Hematopoietic multipotent progenitor cell treated with erythropoietin and hydrocortisone succinate and interleukin-3 and kit ligand, for 8 days (in vitro differentiated cells): ENCODE data around the gene SEMA5B.

Experiments used
- DNase-seq: peaks from one replicate; pipeline ENCODE4 v3.0.0-alpha.2; 2015

SEMA5B gene

GRCh38 chr3:122886251-122886650, 141.3 kb downstream of the SEMA5B start:
- DNase-seq = no peak

GRCh38 chr3:122882361-122882947, 145.1 kb downstream of the SEMA5B start:
- no peak for DNase-seq

DNA sequence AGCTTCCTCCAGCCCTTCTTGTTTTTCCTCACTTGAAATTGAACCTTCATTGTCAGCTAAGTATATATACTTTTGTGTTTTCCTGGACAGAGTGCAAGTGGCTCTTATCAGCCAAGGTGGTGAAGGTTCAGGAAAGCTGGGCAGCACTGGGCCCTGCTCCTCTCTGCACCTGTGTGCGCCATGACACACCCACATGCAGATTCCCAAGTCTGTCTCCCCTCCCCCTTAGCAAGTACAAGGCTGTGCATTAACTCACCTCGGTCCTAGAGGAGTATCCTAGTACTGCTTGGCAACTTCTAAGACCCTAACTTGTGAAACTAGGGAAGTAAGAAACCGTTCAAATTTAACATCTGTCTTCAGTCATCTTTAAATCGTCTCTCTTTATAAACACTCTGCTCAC, 146.9 kb downstream of the SEMA5B start:
- DNase-seq = no peak

DNA sequence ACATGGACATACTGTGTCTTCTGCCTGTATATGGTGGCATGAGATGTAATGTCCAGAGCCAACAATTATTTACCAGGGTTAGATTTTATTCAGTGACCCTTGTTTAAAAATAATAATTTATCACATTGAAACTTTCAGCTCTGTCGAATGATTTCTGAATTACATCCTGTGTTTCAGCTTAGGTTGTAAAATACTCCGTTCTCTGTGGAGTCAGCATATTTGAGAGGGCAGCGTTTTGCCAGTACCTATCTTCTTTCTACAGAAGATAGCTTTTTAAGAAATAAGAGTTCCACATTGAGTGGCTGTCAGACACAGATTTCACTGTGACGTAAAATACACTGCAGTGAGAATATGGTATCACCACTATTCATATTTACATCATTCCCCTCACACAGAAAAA, 147.4 kb downstream of the SEMA5B start:
- DNase-seq = no peak

DNA sequence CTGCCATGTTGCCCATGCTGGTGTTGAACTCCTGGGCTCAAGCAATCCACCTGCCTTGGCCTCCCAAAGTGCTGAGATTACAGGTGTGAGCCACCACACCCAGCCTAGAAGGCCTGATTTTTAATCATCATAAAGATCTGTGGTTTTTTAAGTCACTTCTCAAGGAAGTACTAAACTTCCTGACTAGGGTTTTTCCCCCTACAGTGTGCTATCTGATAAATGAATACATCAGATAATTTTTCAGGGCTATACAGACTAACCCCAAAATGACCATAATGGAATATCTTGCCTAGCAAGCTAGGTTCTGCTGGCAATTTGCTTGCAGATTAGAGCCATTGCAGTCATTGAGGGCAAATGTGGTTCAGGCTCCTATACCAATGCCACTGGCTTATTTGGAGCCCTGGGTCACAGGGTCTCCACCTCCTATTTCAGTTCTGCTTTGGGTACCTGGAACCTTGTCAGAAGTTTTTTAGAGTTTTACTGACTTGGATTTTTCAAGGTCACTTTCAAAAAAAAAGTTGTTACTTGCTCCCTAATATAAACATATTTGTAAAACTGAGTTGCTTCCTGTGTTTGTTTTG, 151.9 kb downstream of the SEMA5B start:
- DNase-seq = no peak

DNA sequence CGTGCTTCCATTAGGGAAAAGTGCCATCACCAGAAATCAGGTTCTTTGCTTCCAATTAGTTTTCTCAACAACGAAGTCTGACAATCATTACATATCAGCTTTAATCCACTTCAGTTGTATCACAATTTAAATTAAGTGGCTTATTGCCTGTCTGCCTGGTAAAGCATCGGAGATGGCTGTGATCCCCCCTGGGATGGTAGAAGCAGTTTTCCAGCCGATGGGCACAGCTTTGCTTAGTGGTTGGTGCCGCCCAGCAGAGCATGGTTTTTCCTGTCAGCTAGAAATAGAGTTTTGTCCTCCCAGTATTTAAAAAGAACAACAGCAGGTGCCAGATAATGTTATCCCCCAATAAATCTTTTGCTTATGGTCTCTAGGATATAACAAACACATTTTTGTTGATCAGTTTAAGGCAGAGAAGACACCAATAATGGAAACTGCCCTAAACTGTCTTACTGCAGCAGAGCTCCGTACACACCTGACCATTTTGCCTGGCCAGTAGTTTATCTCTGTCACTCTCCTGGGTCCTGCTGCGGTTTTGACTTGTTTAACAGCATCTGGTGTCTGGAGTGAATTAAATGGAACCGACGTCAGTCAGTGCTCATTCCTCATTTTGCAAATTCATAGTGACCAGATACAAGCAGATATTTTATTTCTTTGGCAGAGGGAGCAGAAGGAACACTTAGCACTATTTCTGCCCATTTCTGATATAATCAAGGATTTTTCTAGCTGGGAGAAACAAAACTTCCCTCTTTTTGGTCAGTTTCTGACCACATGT, 153.6 kb downstream of the SEMA5B start:
- DNase-seq = no peak

DNA sequence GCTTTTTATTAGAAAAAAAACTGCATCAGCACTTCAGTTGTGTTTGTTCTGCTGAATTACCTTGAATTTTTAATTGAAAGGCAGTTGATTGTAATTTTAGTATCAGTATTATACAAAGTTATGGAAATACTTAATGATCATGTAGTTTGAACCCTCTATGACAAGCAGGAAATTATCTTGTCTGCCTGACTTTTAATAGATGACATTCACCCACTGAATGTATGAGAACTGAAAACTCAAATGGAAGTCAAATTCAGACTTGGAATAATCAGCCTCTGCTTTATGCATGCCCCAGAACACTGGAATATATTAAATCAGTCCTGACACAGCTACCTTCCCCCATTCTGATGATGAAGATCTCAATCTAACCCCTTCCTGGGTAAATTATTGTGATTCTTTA, 159.2 kb downstream of the SEMA5B start:
- no peak for DNase-seq

- DNase-seq = no peak
Observed at GRCh38 chr3:122864498-122864897, 163.1 kb downstream of the SEMA5B start.

- DNase-seq = no peak
Observed at GRCh38 chr3:122862381-122862780, 165.2 kb downstream of the SEMA5B start.
